Measurements from ENCODE around the gene MT3.
"Not testable (repeated sequence)": the region's sequence is repeated elsewhere in the genome, so short reads cannot be mapped to it uniquely, and the experiment has no call there.

Gene MT3

DNA sequence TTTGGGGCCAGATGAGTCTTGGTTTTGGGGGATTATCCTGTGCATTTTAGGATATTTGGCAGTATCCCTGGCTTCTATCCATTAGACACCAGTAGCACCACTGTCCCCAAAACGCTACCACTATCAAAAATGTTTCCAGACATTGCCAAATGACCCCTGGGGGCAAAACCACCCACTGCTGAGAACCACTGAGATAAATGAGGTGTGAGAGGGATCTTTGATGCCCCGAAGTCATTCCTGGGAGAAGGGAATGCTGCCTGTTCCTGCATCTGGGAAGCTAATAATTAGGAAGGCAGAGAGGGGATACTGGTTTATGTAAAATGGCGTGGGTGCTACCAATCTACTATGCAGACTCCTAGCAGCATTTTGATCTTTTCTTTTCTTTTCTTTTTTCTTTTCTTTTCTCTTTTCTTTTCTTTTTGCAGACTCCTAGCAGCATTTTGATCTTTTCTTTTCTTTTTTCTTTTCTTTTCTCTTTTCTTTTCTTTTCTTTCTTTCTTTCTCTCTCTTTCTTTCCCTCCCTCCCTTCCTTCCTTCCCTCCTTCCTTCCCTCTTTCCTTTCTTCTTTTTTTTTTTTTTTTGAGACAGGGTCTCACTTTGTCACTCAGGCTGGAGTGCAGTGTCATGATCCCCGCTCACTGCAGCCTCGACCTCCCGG, 8.8 kb upstream of the MT3 start:
- no peak for DNase-seq

DNA sequence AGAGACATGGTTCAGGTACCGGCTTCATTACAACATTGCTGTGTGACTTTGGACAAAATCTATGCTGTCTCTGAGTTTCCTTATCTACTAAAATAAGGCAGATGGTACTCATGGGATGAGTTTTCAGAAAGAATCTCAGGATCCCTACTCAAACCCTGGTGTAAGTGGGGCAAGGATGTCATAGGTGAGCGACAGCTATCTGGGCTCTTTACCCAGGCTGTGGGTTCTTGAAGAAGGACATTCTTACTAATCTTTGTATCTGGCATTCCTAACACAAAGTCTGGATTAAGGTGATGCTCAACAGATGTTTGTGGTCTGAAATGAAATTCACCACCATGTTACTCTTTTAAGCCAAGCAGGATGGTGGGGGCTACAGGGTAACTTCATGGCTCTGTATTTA, 6.4 kb upstream of the MT3 start:
- DNase-seq: not testable (repeated sequence)

GRCh38 chr16:56583351-56584168, 5.8 kb upstream of the MT3 start:
- DNase-seq: no peak

DNA sequence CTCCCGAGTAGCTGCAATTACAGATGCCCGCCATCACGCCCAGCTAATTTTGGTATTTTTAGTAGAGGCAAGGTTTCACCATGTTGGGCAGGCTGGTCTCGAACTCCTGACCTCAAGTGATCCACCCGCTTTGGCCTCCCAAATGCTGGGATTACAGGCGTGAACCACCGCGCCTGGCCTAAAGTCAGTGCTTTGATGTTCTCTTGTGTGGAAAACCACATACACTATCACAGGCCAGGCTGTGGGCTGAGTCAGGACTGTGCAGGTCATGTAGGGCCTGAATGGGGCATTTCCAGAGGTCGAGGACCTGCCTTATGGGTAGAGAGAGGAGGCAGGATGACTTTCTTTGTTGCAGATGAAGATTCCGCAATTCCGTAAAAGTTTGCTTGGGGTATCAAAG, 5.1 kb upstream of the MT3 start:
- DNase-seq: no peak

- DNase-seq: no peak
Measured at GRCh38 chr16:56588781-56589140, 567 bp upstream of the MT3 start.

DNA sequence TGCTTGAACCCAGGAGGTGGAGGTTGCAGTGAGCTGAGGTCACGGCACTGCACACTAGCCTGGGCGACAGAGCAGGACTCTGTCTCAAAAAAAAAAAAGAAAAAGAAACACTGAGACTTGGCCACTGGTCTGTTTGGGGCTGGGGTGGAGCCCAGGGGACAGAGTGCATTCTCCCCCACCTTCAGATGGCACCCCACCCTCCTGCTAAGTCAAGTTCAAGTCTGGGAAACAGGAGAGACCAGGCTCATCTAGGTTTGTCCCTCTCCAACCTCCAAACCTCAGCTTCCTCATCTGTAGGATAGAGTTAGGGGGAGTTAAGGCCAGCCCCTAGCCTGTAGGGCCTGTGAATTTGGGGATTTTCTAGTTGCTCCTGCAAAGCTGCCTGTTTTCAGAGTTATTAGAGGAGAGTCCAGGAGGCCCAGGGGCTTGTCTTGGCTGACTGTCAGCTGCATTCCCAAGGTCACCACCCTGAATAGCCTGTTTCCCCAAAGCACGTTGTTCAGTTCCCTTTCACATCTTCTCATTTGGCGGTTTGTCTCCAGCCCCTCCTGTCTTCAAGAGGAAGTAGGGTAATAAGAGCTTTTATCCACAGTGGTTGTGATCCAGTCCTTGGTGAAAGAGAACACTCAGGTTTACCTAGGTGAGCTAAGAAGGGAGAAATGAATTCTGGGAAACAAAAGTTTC, 2.2 kb downstream of the MT3 start:
- DNase-seq: no peak

DNA sequence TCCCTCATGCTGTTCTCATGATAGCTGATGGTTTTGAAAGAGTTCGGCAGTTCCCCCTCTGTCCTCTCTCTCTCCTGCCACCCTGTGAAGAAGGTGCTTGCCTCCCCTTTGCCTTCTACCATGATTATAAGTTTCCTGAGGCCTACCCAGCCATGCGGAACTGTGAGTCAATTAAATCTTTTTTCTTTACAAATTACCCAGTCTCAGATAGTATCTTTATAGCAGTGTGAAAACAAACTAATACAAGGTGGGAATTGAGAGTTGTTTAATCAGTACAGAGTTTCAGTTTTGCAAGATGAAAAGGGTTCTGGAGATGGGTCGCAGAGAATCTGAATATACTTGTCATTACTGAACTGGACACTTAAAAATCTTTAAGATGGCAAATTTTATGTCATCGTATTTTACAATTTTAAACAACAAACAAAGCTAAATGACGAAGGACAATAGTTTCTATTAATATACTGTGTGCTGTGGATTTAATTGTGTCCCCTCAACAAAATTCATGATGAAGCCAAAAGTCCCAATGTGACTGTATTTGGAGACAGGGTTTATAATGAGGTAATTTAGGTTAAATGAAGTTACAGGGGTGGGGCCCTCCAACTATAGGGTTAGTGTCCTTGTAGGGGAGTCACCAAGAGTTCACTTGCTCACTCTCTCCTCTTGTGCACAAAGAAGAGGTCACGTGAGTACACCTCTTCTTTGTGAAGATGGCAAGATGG, 4.4 kb downstream of the MT3 start:
- no peak for DNase-seq

DNA sequence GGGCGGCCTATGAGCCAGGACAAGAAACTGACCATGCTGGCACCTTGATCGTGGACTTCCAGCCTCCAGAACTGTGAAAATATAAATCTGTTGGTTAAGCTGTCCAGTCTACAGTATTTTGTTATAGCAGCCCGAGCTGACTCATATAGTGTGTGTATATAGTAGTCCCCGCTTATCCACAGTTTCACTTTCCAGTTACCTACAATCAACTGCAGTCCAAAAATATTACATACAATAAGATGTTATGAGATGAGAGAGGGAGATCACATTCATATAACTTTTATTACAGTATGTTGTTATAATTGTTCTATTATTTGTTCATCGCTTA, 4.9 kb downstream of the MT3 start:
- DNase-seq: no peak

- no peak for DNase-seq
Measured at GRCh38 chr16:56600398-56600999, 11.2 kb downstream of the MT3 start.

GRCh38 chr16:56601325-56601724, 12.0 kb downstream of the MT3 start:
- no peak for DNase-seq

DNA sequence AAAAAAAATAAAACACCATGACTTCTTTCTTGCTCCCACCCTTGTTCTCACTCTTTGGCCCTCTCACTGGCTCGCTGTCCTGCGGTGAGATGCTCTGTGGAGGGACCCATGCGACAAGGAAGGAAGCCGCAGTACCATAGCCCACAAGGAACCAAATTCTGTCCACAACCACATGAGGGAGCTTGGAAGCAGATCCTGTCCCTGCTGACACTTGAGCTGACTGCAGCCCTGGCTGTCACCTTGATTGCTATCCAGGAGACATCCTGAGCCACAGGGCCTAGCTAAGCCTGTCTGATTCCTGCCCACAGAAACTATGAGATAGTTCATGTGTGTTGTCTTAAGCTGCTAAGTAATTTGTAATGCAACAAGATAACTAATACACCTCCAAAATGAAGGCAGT, 14.3 kb downstream of the MT3 start:
- DNase-seq: no peak

GRCh38 chr16:56604966-56605365, 15.6 kb downstream of the MT3 start:
- DNase-seq: no peak

DNA sequence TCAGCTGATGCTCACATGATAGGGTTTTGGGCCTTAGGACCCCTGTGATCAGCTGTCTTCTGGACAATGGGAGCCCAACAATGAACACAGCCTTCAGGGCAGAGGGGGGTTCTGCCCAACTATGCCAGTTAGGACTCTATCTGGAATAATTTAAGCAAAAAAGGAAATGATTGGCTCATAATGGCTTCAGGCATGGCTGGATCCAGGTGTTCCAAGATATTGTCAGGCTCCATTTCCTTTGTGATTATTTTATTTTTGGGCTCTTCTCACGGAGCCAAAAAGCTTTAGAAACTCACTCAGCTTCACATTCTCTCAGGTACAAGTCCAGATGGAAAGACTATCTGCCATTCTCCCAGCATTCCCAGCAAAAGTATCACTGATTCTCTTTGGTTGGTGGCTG, 16.1 kb downstream of the MT3 start:
- DNase-seq: no peak

DNA sequence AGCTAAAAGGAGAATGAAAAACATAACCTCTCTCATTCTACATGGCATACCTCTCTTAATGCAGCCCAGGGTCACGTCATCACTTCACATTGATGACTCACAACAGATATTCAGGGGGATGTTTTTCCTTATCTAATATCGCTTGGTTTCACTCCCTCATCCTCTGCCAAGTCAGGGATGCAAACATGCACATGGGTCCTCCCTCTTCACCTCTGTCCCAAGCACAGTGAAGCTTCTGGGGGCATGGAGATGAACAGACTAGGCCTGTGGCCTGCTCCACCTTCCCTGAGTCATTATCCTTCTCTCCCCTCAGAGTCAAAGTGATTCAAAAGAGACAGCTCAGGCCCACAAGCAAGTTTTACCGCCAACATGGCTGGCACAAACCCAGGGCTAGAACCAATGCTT, 16.7 kb downstream of the MT3 start:
- no peak for DNase-seq

- DNase-seq: no peak
Measured at GRCh38 chr16:56606476-56607108, 17.3 kb downstream of the MT3 start.

GRCh38 chr16:56607109-56607618, 17.8 kb downstream of the MT3 start:
- DNase-seq: no peak

DNA sequence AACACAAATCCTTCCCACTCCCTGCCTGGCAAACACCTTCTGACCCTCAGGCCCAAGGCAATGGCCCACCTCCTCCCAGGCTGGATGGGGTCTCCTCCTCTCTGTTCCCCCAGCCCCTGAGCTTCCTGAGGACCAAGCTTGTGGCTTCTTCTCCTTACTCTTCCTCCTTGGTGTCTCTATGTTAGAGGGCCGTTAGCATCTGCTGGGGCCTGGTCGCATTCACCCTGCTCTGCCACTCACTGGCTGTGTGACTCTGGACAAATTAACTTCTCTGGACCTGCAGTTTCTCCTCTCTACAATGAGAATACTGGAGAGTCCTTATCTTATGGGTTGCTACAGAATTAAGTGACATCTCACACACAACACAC, 18.3 kb downstream of the MT3 start:
- DNase-seq: no peak

- peak; percentile 76 for DNase-seq
Measured at GRCh38 chr16:56608043-56608875, 18.9 kb downstream of the MT3 start, which contains the start of gene MT2A. Gene MT2A, plus strand, starts transcription at chr16:56608584. Its CDS starts 72 bp downstream, at chr16:56608656.

DNA sequence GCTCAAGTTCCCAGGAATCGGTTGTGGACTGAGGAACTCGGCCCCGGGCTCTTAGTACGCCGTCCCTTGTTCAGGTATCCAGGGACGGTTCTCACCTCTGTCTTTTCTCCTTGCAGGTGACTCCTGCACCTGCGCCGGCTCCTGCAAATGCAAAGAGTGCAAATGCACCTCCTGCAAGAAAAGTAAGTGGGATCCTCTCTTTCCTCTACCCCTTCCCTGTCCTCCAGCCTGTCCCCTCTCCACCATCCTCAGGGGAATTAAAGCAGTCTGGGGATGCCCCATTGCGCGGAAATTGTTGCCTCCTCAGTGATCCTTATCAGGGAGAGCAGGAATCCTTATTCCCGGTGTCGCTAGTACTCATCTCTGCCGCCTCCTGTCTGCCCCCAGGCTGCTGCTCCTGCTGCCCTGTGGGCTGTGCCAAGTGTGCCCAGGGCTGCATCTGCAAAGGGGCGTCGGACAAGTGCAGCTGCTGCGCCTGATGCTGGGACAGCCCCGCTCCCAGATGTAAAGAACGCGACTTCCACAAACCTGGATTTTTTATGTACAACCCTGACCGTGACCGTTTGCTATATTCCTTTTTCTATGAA, 19.6 kb downstream of the MT3 start:
- DNase-seq: no peak

GRCh38 chr16:56609463-56609921, 20.2 kb downstream of the MT3 start:
- peak; percentile 60 for DNase-seq

Measured in T-helper 9 cell (primary cell).